PFSK-1 (cell line): ENCODE results near the gene HIP1R.

Experiments used
- FOXP2 ChIP-seq: optimal IDR thresholded peaks from 2 replicates; pipeline ENCODE3; 2011; ENCODE audit warnings: borderline replicate concordance, control low read depth, inconsistent platforms; ENCODE audit not compliant: insufficient read depth; ENCODE audit errors: extremely low read length, extremely low read depth
- POLR2AphosphoS5 ChIP-seq: IDR thresholded peaks from 2 replicates; pipeline ENCODE4 v1.6.1; 2012; ENCODE audit warnings: low read depth, mild to moderate bottlenecking, control low read depth, low read length, moderate library complexity
- REST ChIP-seq, 2 experiments: IDR thresholded peaks; 2 replicates each; pipeline versions ENCODE4 v1.6.1 to v1.8.0; 2011 to 2012; ENCODE audit warnings: low read depth in 2 of 2, low read length in 2 of 2, control low read depth in 1 of 2, inconsistent platforms in 1 of 2, mild to moderate bottlenecking in 1 of 2, moderate library complexity in 1 of 2; ENCODE audit not compliant: insufficient read depth in 1 of 2
- SIN3A ChIP-seq: IDR thresholded peaks from 2 replicates; pipeline ENCODE4 v1.6.1; 2012; ENCODE audit warnings: mild to moderate bottlenecking, low read length, moderate library complexity, borderline replicate concordance; ENCODE audit not compliant: insufficient read depth
- TAF1 ChIP-seq: IDR thresholded peaks from 2 replicates; pipeline ENCODE4 v1.6.1; 2012; ENCODE audit warnings: low read length, control low read depth, borderline replicate concordance; ENCODE audit not compliant: insufficient read depth

HIP1R gene

DNA sequence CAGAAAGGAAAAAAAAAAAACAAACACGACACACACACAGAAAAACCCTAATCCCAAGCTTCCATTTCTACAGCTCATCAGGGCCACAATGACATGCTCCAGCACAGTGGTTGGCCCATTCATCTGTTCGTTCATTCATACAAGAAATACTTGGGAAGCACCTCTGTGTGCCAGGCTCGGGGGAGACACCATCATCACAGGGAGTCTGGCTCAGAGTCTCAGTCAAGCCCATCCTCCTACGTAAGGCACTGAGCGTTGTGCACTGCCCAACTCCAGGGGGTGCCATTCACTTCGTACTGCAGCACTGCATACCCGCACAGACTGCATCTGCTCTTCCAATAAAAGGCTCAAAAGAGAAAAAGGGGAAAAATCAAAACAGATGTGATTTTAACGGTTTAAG, 45.4 kb downstream of the HIP1R start:
- TF ChIP-seq SIN3A (no peak), POLR2AphosphoS5 (no peak), FOXP2 (no peak), TAF1 (no peak), REST (IDR thresholded peaks at IDR 0.05; ENCODE audit: insufficient read depth in 1 of 2, low read depth in 2 of 2, low read length in 2 of 2) (no peak)

- TF ChIP-seq TAF1 (no peak), SIN3A (no peak), FOXP2 (no peak), REST (IDR thresholded peaks at IDR 0.05; ENCODE audit: insufficient read depth in 1 of 2, low read depth in 2 of 2, low read length in 2 of 2) (no peak)
Measured at GRCh38 chr12:122882908-122883558, 47.8 kb downstream of the HIP1R start.

GRCh38 chr12:122884091-122884826, 49.0 kb downstream of the HIP1R start:
- no peak for TF ChIP-seq SIN3A

DNA sequence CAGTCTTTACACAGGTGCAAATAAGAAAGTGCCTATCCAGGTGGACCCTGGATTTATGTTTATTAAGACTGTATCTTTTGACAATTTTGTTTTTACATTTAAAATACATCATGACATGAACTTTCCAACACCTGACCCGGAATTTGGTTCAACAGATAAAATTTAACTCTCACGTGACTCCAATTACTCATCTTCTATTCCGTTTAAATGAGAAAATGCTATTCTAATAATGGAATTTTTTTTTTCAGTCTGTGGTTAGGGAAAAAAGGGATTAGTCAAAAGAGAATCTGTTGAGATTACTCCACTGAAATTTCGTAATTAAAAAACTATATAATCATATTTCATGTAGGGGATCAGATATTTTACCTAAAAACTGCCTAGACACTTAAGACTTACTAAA, 49.6 kb downstream of the HIP1R start:
- TF ChIP-seq POLR2AphosphoS5: no peak
- TF ChIP-seq SIN3A: no peak
- TF ChIP-seq REST (IDR thresholded peaks at IDR 0.05; ENCODE audit: insufficient read depth in 1 of 2, low read depth in 2 of 2, low read length in 2 of 2): no peak
- TF ChIP-seq FOXP2: no peak
- no peak for TF ChIP-seq TAF1

DNA sequence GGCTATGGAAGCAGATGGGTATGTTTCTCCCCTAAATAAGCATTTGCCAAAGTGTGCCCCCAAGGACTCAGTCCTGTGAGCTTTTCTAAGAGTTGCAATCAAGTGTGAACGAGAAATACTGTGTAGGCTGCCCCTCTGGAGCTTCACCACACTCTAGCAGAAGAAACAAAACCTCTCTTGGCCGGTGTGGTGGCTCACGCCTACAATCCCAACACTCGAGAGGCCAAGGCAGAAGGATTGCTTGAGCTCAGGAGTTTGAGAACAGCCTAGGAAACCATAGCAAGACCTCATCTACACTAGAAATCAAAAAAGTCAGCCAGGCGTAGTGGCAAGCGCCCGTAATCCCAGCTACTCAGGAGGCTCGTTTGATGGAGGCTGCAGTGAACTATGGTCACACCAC, 50.9 kb downstream of the HIP1R start:
- TF ChIP-seq POLR2AphosphoS5: no peak
- no peak for TF ChIP-seq SIN3A
- TF ChIP-seq REST (IDR thresholded peaks at IDR 0.05; ENCODE audit: insufficient read depth in 1 of 2, low read depth in 2 of 2, low read length in 2 of 2): no peak
- TF ChIP-seq FOXP2: no peak
- TF ChIP-seq TAF1: no peak
